Keratinocyte (primary cell): ENCODE data around the gene SLC20A1. TPM values are rescaled to one million over a fixed set of nuclear protein-coding genes. Genes with fewer than 3 reads are reported as not detected.
A peak's percentile ranks its signal among the peaks of the same experiment; 100 is the strongest.

Source experiments
- DNase-seq: peaks from one replicate; pipeline ENCODE4 v3.0.0-alpha.2; 2011; ENCODE audit warnings: low read depth, missing footprints, low spot score
- FAIRE-seq: peaks from 2 replicates; lab custom pipeline; 2011; peaks lifted over from hg19 to GRCh38; lab: Jason Lieb, UNC
- H2AFZ ChIP-seq: 2 replicates; pipeline ENCODE4 v1.6.0; 2012; ENCODE audit warnings: low read length, control low read depth, inconsistent platforms; ENCODE audit not compliant: control insufficient read depth
- H3K27ac ChIP-seq: 2 replicates; pipeline ENCODE4 v1.5.1; 2011; ENCODE audit warnings: low read length; ENCODE audit not compliant: control insufficient read depth, insufficient read depth
- H3K27me3 ChIP-seq: 3 replicates; pipeline ENCODE4 v1.6.0; 2011; ENCODE audit warnings: low read length; ENCODE audit not compliant: control insufficient read depth, insufficient read depth; ENCODE audit errors: extremely low read depth
- H3K36me3 ChIP-seq, 2 experiments: 2 replicates in 1 of 2; 3 replicates in 1 of 2; pipeline ENCODE4 v1.5.1; 2011; ENCODE audit warnings: low read length in 2 of 2, mild to moderate bottlenecking in 1 of 2; ENCODE audit not compliant: control insufficient read depth in 2 of 2, insufficient read depth in 2 of 2; ENCODE audit errors: extremely low read depth in 1 of 2
- H3K4me1 ChIP-seq: 3 replicates; pipeline ENCODE4 v1.5.1; 2011; ENCODE audit warnings: low read length; ENCODE audit not compliant: control insufficient read depth, insufficient read depth; ENCODE audit errors: extremely low read depth
- H3K4me2 ChIP-seq: 3 replicates; pipeline ENCODE4 v1.6.0; 2011; ENCODE audit warnings: low read depth, low read length; ENCODE audit not compliant: control insufficient read depth, insufficient read depth; ENCODE audit errors: extremely low read depth
- H3K4me3 ChIP-seq, 3 experiments: fragments of 200-600 bp in 1 of 3; sonication (generic) in 1 of 3; 2 replicates in 2 of 3; 3 replicates in 1 of 3; pipeline ENCODE4 v1.5.1; 2011 to 2016; ENCODE audit warnings: low read length in 3 of 3, mild to moderate bottlenecking in 3 of 3, control low read depth in 2 of 3, inconsistent platforms in 1 of 3, low read depth in 1 of 3, mixed read lengths in 1 of 3, mixed run types in 1 of 3, moderate library complexity in 1 of 3; ENCODE audit not compliant: control insufficient read depth in 2 of 3, insufficient read depth in 2 of 3; ENCODE audit errors: extremely low read depth in 1 of 3
- H3K79me2 ChIP-seq: 2 replicates; pipeline ENCODE4 v1.6.0; 2012; ENCODE audit warnings: low read length; ENCODE audit not compliant: control insufficient read depth, insufficient read depth
- H3K9ac ChIP-seq: 3 replicates; pipeline ENCODE4 v1.6.0; 2011; ENCODE audit warnings: low read length; ENCODE audit not compliant: control insufficient read depth, insufficient read depth; ENCODE audit errors: extremely low read depth
- H3K9me1 ChIP-seq: 3 replicates; pipeline ENCODE4 v1.6.0; 2011; ENCODE audit warnings: low read length; ENCODE audit not compliant: control insufficient read depth, insufficient read depth; ENCODE audit errors: extremely low read depth
- H3K9me3 ChIP-seq: 2 replicates; pipeline ENCODE4 v1.5.1; 2012; ENCODE audit warnings: low read depth, low read length; ENCODE audit not compliant: control insufficient read depth
- H4K20me1 ChIP-seq: 3 replicates; pipeline ENCODE4 v1.6.0; 2011; ENCODE audit warnings: low read length; ENCODE audit not compliant: control insufficient read depth, insufficient read depth; ENCODE audit errors: extremely low read depth
- EZH2 ChIP-seq: IDR thresholded peaks from one replicate; pipeline ENCODE4 v1.6.1; 2012; ENCODE audit warnings: inconsistent platforms, mild to moderate bottlenecking, low read length, moderate library complexity
- dilution Hi-C: fragments of 300-500 bp; cut with MboI; formaldehyde crosslinking; loops from one replicate; pipeline ENCODE4 v1.7.0; 2020; ENCODE audit warnings: low sequenced_read_pairs; ENCODE audit not compliant: extremely low pct_ligation_motif_present
- polyA plus RNA-seq, 5 experiments: library from polyadenylated mRNA; depleted of rRNA in 3 of 5; stranded (reverse) in 3 of 5; stranded (forward) in 1 of 5; unstranded in 1 of 5; fragments of >200 nt; gene quantifications; 1 replicate in 1 of 5; 2 replicates in 3 of 5; 3 replicates in 1 of 5; pipeline versions ENCODE4 v1.2.1 to v1.2.3, GENCODE V29; 2011 to 2012; ENCODE audit warnings: missing spikeins in 2 of 5, low read depth in 1 of 5, low replicate concordance in 1 of 5
- TF ChIP-seq, protein P1 (sequence below), 3 experiments: IDR thresholded peaks in 1 of 3; conservative IDR thresholded peaks in 1 of 3; optimal IDR thresholded peaks in 1 of 3; 2 replicates in 2 of 3; 3 replicates in 1 of 3; pipeline versions ENCODE3 to v1.5.1; 2011; ENCODE audit warnings: low read length in 3 of 3, mild to moderate bottlenecking in 3 of 3, moderate library complexity in 2 of 3, control low read depth in 1 of 3, inconsistent platforms in 1 of 3; ENCODE audit not compliant: insufficient read depth in 2 of 3; ENCODE audit errors: extremely low read depth in 1 of 3

Gene SLC20A1
- polyA plus RNA-seq, 1 donor (not counting 4 experiments of a cell fraction or from before 2014, with no cell fraction given): 265 TPM

DNA sequence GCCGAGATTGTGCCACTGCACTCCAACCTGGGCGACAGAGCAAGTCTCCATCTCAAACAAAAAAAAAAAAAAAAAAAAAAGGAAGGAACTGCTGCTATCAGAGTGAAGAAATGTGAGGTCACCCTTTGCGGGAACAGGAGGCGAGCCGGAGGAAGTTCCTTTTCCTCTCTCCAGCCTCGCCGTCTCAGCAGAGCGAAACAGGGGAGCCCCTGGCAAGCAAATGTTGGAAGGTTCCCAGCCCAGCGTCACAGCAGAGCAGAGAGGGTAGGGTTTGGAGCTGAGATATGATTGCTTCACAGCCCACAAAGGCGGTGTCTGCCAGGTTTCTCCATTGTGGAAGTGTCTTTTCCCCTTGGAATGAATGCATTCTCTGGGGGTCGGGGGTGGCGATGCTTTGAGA lies 28.5 kb downstream of the SLC20A1 start:
- Histone ChIP-seq H3K9ac (no peak overlapping the region), H3K9me3 (no peaks in the 10 kb centered on the region), H3K4me2 (no peak overlapping the region), H3K27me3 (no peaks in the 10 kb centered on the region), H3K4me3 (no peak overlapping the region), H3K79me2 (no peaks in the 10 kb centered on the region), H2AFZ (no peak overlapping the region), H3K4me1 (peaks cover 2% of the 10 kb centered on the region), H3K9me1 (no peaks in the 10 kb centered on the region), H3K36me3 (no peaks in the 10 kb centered on the region), H4K20me1 (no peaks in the 10 kb centered on the region), H3K27ac (no peak overlapping the region)
- dilution Hi-C loops: no loop called here
- TF ChIP-seq, protein P1, sequence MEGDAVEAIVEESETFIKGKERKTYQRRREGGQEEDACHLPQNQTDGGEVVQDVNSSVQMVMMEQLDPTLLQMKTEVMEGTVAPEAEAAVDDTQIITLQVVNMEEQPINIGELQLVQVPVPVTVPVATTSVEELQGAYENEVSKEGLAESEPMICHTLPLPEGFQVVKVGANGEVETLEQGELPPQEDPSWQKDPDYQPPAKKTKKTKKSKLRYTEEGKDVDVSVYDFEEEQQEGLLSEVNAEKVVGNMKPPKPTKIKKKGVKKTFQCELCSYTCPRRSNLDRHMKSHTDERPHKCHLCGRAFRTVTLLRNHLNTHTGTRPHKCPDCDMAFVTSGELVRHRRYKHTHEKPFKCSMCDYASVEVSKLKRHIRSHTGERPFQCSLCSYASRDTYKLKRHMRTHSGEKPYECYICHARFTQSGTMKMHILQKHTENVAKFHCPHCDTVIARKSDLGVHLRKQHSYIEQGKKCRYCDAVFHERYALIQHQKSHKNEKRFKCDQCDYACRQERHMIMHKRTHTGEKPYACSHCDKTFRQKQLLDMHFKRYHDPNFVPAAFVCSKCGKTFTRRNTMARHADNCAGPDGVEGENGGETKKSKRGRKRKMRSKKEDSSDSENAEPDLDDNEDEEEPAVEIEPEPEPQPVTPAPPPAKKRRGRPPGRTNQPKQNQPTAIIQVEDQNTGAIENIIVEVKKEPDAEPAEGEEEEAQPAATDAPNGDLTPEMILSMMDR (optimal IDR thresholded peaks at IDR 0.05 in 1 of 3, IDR thresholded peaks at IDR 0.05 in 1 of 3, conservative IDR thresholded peaks at IDR 0.05 in 1 of 3; ENCODE audit: extremely low read depth in 1 of 3, insufficient read depth in 2 of 3, low read length in 3 of 3): no peak
- no peak for TF ChIP-seq EZH2
- DNase-seq (no peak), FAIRE-seq (no peak)

DNA sequence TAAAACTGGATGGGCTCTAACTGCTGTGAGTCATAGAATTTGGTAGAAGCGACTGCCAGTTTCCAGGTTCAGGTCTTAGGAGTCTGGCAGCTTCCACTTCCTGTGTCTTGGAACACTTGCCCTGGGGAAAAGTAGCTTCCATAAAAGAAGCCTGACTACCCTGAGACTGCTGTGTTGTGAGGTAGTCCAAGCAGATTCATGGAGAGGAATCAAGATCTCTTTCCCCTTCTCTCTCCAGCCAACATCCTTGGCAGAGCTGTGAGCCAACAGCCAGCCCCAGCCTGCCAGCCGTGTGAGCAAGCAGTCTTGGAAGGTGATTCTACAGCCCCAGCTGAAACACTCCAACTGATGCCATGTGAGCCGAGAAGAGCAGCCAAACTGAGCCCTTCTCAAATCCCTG lies 33.7 kb downstream of the SLC20A1 start:
- peak; percentile 86 for FAIRE-seq
- H3K4me1 ChIP-seq: peaks cover 20% of the 10 kb centered on the region
- H3K9ac ChIP-seq: peak overlapping the region; percentile 51
- TF ChIP-seq, protein P1 (optimal IDR thresholded peaks at IDR 0.05 in 1 of 3, IDR thresholded peaks at IDR 0.05 in 1 of 3, conservative IDR thresholded peaks at IDR 0.05 in 1 of 3; ENCODE audit: extremely low read depth in 1 of 3, insufficient read depth in 2 of 3, low read length in 3 of 3): no peak
- no peak for TF ChIP-seq EZH2
- no peaks in the 10 kb centered on the region for H3K9me1 ChIP-seq
- H3K4me3 ChIP-seq: peak overlapping the region in 2 of 3 experiments; percentile 34 to 35
- no peaks in the 10 kb centered on the region for H3K9me3 ChIP-seq
- peak overlapping the region; percentile 85 for H2AFZ ChIP-seq
- dilution Hi-C loops: no loop called here
- peak overlapping the region; percentile 74 for H3K27ac ChIP-seq
- H3K4me2 ChIP-seq: peak overlapping the region; percentile 78
- H3K79me2 ChIP-seq: no peaks in the 10 kb centered on the region
- no peaks in the 10 kb centered on the region for H4K20me1 ChIP-seq
- H3K27me3 ChIP-seq: no peaks in the 10 kb centered on the region
- H3K36me3 ChIP-seq: no peaks in the 10 kb centered on the region
- DNase-seq: no peak
